G401 (cell line): Measurements from ENCODE around the gene LBHD2. TPM values are rescaled to one million over a fixed set of nuclear protein-coding genes. Genes with fewer than 3 reads are reported as not detected.

ENCODE experiments used
- DNase-seq: peaks from one replicate; pipeline ENCODE4 v3.0.0-alpha.2; 2015; ENCODE audit warnings: low spot score
- in situ Hi-C: cut with HindIII; loops from 2 replicates; pipeline ENCODE4 v1.10.0; 2016; ENCODE audit warnings: low sequenced_read_pairs, mixed read lengths
- total RNA-seq: library from RNA; depleted of rRNA; stranded (reverse); fragments of >200 nt; shearing (Covaris generic); gene quantifications from 2 replicates; pipeline ENCODE4 v1.2.3, GENCODE V29; 2014

Gene LBHD2
- total RNA-seq, 1 experiment from 2014 or later, result not detected

GRCh38 chr14:103101963-103102688, 18.1 kb downstream of the LBHD2 start:
- in situ Hi-C loops, result no loop called here
- DNase-seq, result no peak

DNA sequence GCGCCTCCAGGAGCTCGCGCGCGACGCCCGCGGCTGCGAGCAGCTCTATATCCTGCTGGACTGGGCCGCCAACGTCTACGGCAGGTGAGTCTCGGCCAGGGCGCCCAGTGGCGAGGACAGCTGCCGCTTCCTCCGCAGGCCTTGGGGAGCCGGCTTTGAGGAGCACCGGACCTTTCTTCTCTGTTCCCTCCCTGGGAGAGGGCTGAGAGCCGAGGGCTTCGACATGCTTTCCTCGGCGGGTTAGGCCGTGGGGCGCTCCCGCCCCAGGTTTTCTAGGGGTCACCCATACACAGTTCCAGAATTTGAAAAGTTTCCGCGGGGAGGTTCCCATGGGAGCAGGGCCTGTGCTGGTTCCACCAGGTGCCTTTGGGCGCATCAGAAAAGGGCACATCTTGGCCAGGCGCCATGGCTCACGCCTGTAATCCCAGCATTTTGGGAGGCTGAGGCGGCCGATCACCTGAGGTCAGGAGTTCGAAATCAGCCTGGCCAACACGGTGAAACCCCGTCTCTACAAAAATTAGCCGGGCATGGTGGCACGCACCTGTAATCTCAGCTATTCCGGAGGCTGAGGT, 18.8 kb downstream of the LBHD2 start:
- no peak for DNase-seq
- in situ Hi-C loops, result no loop called here

DNA sequence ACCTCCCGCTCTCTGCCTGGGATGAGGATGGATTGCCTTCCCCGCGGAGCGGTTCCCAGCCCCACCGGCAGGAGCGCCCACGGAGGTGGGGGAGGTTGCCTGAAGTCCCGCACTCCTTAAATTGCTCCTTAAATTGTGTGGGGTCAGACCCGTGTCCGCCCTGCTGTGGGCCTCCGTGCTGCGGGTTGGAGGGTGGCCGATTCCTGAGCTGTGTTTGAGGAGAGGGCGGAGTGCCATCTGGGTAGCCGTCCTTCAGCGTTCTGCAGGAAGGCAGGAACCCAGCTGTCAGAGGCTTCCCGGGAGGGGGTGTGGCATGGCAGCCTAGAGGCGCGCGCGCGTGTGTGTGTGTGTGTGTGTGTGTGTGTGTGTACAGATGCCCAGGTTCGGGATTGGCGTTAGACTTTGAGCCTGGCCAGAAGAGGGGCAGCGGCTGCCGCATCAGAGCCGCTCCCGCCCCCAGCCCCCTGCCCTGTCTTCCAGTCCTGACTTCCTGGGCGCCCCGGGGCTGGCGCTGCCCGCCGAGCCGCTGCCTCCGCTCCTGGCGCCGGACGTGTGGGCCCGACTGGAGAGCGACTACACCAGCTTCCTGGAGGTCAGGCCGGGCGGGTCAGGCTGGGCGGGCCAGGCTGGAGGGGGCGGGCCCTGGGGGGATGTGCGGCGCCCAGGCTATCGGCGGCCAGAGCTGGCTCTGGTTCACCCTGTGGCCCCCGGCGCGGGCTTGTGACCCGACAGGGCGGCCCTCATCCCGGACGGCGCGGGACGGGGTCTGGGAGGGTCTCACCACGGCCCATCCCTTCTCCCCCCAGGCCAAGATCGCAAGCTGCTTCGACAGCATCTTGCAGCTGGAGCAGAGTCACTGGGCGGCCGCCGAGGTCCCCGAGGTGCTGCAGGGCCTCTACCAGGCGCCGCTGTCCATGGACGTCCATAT, 19.7 kb downstream of the LBHD2 start:
- in situ Hi-C loops, result no loop called here
- DNase-seq, result no peak

GRCh38 chr14:103104389-103104653, 20.3 kb downstream of the LBHD2 start:
- no peak for DNase-seq
- in situ Hi-C loops, result no loop called here

DNA sequence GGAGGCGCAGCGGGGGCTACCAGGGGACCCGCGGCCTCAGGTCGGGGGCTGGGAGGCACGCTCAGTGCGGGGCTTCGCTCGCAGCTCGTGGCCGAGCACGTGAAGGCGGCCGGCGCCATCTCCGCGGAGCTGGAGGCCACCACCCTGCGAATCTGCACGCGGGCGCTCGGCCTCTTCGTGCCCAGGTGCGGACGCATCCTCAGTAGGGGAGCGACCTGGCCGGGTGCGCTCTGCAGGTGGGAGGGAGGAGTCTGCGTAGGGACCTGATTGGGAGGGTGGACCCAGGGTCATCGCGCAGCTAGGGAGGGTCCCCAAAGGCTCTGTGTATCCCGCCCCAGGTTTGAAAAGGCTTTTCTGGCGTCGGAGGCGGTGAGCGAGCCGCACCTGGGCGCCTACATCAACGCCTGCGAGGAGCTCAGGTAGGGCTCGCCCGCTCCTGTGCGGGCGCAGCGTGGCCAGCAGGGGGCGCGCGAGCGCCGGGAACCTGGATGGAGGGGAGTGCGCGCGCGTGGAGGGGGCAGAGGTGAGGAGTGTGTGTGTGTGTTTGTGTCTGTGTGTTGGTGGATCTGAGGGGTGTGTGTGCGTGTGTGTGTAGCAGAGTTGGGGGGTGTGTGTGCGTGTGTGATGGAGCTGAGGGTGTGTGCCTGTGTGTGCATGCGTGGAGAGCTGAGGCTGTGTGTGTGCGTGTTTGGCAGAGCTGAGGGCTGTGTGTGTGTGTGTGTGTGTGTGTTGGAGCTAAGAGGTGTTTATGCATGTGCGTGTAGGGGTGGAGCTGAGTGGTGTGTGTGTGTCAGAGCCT, 20.8 kb downstream of the LBHD2 start:
- peak; percentile 54 for DNase-seq
- in situ Hi-C loops, result no loop called here

GRCh38 chr14:103105580-103106150, 21.7 kb downstream of the LBHD2 start:
- in situ Hi-C loops, result no loop called here
- DNase-seq, result no peak

- DNase-seq, result no peak
- in situ Hi-C loops, result no loop called here
Observed at GRCh38 chr14:103107455-103107854, 23.4 kb downstream of the LBHD2 start.

DNA sequence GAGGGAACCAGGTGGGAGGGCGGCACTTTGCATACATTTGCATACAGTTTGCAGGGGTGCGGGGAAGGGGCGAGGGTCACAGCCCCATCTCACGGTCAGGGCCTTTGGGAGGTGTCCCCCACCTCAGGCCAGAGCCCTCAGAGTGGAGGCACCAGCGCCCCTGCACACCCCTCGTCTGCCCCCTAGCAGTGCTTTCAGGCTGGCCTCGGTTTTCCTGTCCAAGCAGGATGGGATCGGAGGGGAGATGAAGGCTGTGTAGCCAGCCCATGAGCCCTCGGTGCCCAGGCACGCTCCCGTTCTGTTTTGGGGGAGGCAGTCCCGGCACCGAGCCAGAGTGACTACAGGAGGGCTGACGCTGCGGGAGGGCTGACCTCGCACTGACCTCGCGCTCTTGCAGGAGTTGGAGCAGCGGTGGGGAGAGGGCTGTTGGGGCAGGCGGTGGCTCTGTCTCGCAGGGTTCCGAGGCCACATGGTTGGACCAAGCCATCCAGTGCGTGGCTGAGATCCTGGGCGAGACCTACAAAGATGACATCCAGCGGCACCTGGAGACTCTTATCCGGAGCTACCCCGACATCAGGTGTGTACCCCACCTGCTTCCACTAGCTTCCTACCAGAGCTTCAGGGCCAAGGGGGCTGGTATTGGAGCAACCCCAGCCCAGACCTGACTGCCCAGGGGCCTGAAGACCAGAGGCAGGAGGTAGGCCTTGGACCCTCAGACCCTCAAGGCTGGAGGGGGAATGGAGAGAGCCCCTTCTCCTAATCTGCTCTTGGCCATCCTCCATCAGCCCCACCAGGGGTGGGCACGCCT, 24.1 kb downstream of the LBHD2 start:
- no peak for DNase-seq
- in situ Hi-C loops, result no loop called here

- in situ Hi-C loops, result no loop called here
- no peak for DNase-seq
Observed at GRCh38 chr14:103108749-103109207, 24.8 kb downstream of the LBHD2 start.

DNA sequence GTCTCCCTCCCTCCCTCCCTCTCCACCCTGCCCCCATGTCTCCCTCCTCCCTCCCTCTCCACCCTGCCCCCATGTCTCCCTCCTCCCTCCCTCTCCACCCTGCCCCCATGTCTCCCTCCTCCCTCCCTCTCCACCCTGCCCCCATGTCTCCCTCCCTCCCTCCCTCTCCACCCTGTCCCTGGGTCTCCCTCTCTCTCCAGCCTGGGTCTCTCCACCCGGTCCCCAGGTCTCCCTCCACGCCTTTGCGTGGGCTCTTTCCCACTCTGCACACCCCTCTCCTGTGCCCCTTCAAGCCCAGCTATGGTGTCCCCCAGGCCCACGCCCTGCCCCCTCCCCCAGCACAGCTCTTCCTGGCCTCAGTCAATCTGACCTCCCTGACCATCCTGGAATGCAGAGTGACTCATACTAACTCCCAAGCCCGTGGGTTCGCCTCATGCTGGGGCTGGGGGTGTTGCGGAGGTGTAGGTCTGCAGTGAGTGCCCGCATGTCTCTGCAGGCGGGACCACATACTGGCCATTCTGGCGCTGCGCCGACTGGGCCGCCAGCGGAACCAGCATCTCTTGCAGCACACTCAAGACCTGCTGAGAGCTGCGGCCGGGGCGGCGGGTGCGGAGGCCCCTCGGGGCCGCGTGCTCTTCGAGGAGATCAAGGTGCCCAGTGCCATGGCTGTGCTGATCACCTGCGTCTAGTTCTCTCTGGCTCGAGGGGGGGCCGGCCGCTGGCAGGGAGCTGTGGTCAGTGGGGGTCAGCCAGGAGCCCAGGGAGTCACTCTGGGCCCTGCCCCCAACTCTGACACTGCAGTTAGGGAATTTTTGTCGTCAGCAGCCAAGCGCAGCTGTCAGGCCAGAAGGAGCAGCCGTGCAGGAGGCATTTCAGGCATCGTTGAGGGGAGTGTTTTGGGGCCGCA, 25.8 kb downstream of the LBHD2 start:
- DNase-seq, result no peak
- in situ Hi-C loops, result no loop called here

GRCh38 chr14:103110681-103111231, 26.7 kb downstream of the LBHD2 start:
- in situ Hi-C loops, result no loop called here
- DNase-seq, result no peak

- DNase-seq, result no peak
- in situ Hi-C loops, result no loop called here
Observed at GRCh38 chr14:103111232-103111868, 27.3 kb downstream of the LBHD2 start.

- DNase-seq, result no peak
- in situ Hi-C loops, result no loop called here
Observed at GRCh38 chr14:103112400-103113243, 28.6 kb downstream of the LBHD2 start.

- in situ Hi-C loops, result no loop called here
- DNase-seq, result no peak
Observed at GRCh38 chr14:103113303-103113702, 29.3 kb downstream of the LBHD2 start.

DNA sequence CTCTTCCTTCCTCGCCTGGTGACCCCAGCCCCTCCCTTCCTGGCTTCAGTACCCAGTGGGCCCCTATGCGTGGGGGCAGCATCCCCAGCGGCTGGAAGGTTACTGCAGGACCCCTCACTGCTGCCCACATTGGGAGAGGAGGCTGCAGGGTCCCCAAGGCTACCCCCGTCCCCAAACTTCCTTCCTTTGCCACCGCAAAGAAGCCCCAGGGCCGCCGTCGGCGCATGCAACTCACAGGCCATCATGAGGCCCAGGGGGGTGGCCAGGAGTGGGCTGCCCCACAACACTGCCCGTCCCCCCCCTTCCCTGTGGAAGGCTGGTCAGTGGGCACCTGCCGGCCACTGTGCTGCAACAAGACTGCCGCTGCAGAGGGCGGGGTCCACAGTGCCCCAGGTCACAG, 29.8 kb downstream of the LBHD2 start:
- in situ Hi-C loops, result no loop called here

More for the DNA sequence above, 29.8 kb downstream of the LBHD2 start:
- no peak for DNase-seq
